Measurements from ENCODE around the gene ABCB11.

GRCh38 chr2:168999668-169000213 is 31.4 kb downstream of the ABCB11 start:
- TF ChIP-seq CTCF (conservative IDR thresholded peaks at IDR 0.05; ENCODE audit: low read depth, low read length): no peak
- TF ChIP-seq CEBPB (IDR thresholded peaks at IDR 0.05; ENCODE audit: low read depth, low read length): no peak
- no peak for TF ChIP-seq RAD21 (IDR thresholded peaks at IDR 0.05; ENCODE audit: low read length)
- TF ChIP-seq CHD1 (IDR thresholded peaks at IDR 0.05; ENCODE audit: low read depth, low read length): no peak
- no peak for TF ChIP-seq BHLHE40 (IDR thresholded peaks at IDR 0.05; ENCODE audit: low read depth, low read length)
- no peak for TF ChIP-seq FOS (IDR thresholded peaks at IDR 0.05; ENCODE audit: low read depth, low read length)
- TF ChIP-seq NFE2L2 (IDR thresholded peaks at IDR 0.05; ENCODE audit: low read depth, low read length): peak; percentile 83
- TF ChIP-seq POLR2A (IDR thresholded peaks at IDR 0.05; ENCODE audit: low read depth, low read length): no peak
- TF ChIP-seq MAZ (IDR thresholded peaks at IDR 0.05; ENCODE audit: borderline replicate concordance, low read depth, low read length): no peak
- no peak for TF ChIP-seq RCOR1 (IDR thresholded peaks at IDR 0.05; ENCODE audit: insufficient replicate concordance, low read length)
- no peak for TF ChIP-seq RFX5 (IDR thresholded peaks at IDR 0.05; ENCODE audit: low read depth, low read length)
- no peak for TF ChIP-seq MAFK (IDR thresholded peaks at IDR 0.05; ENCODE audit: low read depth, low read length)
- TF ChIP-seq USF2 (IDR thresholded peaks at IDR 0.05; ENCODE audit: low read depth, low read length): no peak

Measured in IMR-90 (cell line).